ENCODE data around the gene SPG21. TPM values are rescaled to one million over a fixed set of nuclear protein-coding genes. Genes with fewer than 3 reads are reported as not detected.

The SPG21 gene
- total RNA-seq, 1 donor from 2014 or later = 93.7 TPM

DNA sequence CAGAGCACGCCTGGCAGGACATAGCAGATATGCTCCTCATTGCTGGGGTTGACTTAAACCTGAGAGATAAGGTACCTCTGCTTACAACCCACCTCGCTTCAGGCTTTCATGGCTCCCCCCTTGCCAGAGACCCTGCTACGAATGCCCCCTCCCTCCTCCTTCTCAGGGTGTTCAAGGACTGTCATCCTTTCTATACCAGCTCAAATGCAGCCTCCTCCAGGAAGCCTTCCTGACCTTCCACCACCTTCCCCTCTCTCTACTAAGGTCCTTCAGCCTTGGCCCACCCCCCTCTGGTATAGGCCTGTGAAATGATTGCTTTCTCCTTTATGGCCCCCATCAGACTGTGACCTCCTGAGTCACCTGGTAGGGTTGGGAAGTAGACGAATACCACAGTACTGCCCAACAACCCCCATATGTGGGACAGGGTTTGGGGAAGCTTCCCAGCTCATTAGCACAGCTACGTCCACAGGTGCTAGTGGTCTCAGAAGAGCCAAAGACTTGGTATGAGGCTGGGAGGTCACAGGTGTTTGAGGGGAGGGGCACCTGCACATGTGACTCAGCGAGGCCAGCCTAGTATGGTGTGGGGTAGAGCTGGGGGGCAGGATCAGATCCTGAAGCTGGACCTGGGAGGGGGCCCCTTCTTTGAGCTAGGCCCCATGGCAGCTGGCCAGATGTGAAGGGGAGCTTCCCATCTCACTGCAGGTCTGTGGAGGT, 46.0 kb downstream of the SPG21 start:
- DNase-seq (ENCODE audit: low spot score) = peak; percentile 53

DNA sequence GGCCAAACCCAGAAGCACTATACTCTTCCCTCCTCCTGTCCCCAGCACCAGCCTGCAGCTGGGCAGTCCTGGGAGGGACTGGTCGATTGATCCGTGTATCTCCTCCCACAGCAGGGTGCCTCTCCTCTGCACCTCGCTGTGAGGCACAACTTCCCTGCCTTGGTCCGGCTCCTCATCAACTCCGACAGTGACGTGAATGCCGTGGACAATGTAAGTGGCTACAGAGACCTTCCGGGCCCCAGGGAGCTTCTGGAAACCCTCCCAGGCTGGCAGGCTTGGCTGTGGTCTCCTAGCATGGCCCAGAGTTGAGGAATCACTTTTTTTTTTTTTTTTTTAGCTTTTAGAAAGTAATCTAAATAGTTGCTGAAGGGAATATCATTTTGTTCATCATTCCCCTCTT, 47.4 kb downstream of the SPG21 start:
- DNase-seq (ENCODE audit: low spot score) = peak; percentile 53

- no peak for DNase-seq (ENCODE audit: low spot score)
Measured at GRCh38 chr15:64938192-64938591, 51.5 kb downstream of the SPG21 start.

DNA sequence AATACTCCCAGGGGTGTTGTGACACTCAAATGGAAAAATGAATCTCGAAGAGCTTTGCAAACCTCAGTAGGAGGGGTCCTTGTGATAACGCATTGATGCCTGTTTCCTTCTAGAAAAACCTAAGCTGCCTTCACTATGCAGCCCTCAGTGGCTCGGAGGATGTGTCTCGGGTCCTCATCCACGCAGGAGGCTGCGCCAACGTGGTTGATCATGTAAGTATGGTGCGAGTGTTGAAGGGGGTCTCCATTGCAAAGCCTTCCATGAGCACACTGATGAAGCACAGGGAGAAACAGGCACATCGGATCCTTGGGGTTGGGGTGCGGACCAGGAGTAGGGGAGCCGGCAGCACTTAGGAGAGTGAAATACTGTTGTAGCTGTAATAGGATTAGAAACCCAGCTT, 55.7 kb downstream of the SPG21 start:
- DNase-seq (ENCODE audit: low spot score) = peak; percentile 24

GRCh38 chr15:64931381-64931780, 58.3 kb downstream of the SPG21 start:
- DNase-seq (ENCODE audit: low spot score) = peak; percentile 51

- peak; percentile 77 for DNase-seq (ENCODE audit: low spot score)
Measured at GRCh38 chr15:64930778-64931371, 58.8 kb downstream of the SPG21 start.

DNA sequence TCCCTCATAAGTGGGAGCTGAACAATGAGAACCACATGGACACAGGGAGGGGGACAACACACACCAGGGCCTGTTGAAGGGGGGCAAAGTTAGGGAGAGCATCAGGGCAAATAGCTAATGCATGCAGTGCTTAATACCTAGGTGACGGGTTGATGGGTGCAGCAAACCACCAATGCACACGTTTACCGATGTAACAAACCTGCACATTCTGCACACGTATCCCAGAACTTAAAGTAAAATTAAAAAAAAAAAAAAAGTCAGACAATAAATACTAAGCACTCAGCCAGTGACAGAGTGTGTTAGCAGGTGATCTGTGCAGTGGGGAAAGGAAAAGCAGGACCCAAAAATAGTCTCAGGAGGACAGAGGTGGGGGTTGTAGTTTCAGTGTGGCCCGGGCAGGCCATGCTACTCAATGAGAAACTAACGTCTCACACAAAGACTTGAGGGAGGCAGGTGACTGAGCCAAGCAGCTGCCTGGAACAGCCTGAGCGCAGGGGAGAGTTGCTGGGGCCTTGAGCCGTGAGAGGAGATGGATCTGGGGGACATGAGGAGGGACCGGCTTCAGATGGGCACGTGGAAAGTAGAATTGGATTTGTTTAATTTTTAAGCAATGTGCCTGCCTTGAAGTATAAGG, 59.6 kb downstream of the SPG21 start:
- DNase-seq (ENCODE audit: low spot score) = peak; percentile 62

- peak; percentile 43 for DNase-seq (ENCODE audit: low spot score)
Measured at GRCh38 chr15:64928626-64929220, 61.0 kb downstream of the SPG21 start.

- peak; percentile 84 for DNase-seq (ENCODE audit: low spot score)
Measured at GRCh38 chr15:64926661-64927060, 63.1 kb downstream of the SPG21 start.

GRCh38 chr15:64925335-64926330, 64.1 kb downstream of the SPG21 start:
- peak; percentile 57 for DNase-seq (ENCODE audit: low spot score)

- peak; percentile 51 for DNase-seq (ENCODE audit: low spot score)
Measured at GRCh38 chr15:64923546-64923945, 66.2 kb downstream of the SPG21 start.

DNA sequence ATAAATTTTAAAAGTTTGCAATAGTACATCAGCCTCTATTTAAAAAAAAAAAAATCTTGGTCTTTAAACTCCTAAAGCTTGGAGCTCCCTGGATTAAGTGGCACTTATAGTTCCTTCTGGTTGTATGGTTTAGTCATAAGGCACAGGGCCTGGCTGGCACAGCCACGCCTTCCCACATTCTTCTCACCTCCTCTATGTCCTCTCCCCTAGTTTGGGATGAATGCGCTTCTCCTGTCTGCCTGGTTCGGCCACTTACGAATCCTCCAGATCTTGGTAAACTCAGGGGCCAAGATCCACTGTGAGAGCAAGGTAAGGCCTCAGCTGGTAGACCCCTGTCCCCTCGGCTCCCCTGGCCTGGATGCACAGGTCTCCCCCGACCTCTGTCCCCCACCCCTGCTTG, 68.0 kb downstream of the SPG21 start:
- DNase-seq (ENCODE audit: low spot score) = no peak

- DNase-seq (ENCODE audit: low spot score) = no peak
Measured at GRCh38 chr15:64919721-64920120, 70.0 kb downstream of the SPG21 start.

DNA sequence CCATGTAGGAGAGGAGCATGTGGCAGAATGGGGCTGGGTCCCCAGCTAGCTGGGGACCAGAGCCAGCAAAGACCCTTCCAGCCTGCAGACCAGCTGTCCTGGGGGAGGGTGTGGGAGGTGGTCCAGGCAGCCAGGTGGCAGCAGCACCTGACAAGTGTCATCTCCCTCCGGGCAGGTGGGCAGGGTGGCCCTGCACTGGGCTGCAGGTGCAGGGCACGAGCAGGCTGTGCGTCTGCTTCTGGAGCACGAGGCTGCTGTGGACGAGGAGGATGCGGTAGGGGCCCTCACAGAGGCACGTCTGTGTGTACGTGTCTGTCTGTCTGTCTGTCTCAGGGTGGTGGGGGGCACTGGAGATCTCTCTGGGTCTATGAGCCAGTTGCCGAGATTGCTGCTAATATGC, 72.5 kb downstream of the SPG21 start:
- no peak for DNase-seq (ENCODE audit: low spot score)

DNA sequence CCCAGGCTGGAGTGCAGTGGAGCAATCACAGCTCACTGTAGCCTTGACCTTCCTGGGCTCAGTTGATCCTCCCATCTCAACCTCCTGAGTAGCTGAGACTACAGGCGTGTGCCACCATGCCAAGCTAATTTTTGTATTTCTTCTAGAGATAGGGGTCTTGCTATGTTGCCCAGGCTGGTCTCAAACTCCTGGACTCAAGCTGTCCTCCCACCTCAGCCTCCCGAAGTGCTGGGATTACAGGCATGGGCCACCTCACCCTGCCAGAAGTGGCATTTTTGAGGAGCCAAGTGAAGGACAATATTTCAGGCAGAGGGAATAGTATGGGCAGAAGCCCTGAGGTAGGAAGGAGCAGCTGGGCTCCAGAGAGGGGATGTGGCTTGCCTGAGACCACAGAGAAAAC, 73.3 kb downstream of the SPG21 start:
- DNase-seq (ENCODE audit: low spot score) = no peak

DNA sequence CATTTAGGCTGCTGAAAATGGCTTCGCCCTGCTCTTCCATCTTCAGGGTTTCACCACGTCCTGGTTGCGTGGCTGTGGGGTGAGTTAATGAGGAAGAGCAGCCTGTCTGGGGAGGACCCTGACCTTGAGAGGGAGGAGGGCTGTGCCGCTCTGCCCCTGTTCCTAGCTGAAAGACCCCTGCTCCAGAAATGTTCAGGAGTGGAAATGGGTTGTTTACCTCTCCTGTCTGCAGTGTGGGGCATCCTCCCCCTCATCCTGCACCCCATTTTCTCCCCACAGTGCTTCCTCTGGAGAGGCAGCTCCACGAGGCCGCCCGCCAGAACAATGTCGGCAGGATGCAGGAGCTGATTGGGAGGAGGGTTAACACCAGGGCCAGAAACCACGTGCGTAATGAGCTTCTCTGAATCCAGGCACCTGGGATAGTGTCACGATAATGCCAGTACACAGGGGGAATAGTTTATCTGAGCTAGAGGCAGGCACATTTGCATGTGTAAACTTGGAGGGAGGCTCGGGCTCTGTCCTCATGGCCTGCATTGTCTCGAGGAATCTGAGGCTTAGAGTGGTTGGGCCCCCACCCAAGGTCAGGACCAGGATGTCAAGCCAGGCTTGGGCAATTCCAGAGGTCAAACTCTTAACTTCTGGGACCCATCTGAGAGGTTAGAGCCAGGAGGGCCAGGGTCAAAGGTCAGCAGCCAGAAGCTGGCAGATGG, 74.0 kb downstream of the SPG21 start:
- DNase-seq (ENCODE audit: low spot score) = no peak
